Neural cell (in vitro differentiated cells): ENCODE measurements around the gene CHKA. TPM values are rescaled to one million over a fixed set of nuclear protein-coding genes. Genes with fewer than 3 reads are reported as not detected.

Experiments used
- H2AFZ ChIP-seq: fragments of 200-600, 300-800 bp; sonication (generic), shearing (Covaris generic); 2 replicates; pipeline ENCODE4 v1.6.0; 2014; ENCODE audit warnings: low read depth, mild to moderate bottlenecking, antibody characterized with exemption, low read length, moderate library complexity
- H3F3A ChIP-seq: fragments of 200-600 bp; shearing (Covaris generic); 2 replicates; pipeline ENCODE4 v1.6.1; 2016; ENCODE audit warnings: mild to moderate bottlenecking, moderate library complexity, mixed read lengths, antibody characterized with exemption, low read length; ENCODE audit not compliant: insufficient read depth, poor library complexity, severe bottlenecking
- H3K27ac ChIP-seq: fragments of 200-600, 300-800 bp; sonication (generic), shearing (Covaris generic); 2 replicates; pipeline ENCODE4 v1.5.1; 2014; ENCODE audit warnings: mild to moderate bottlenecking, low read length, moderate library complexity
- H3K27me3 ChIP-seq: fragments of 300-800, 200-600 bp; sonication (generic), shearing (Covaris generic); 2 replicates; pipeline ENCODE4 v1.6.0; 2014; ENCODE audit warnings: mild to moderate bottlenecking, low read depth, low read length, moderate library complexity; ENCODE audit not compliant: insufficient read depth
- H3K36me3 ChIP-seq: fragments of 300-800, 200-600 bp; sonication (generic), shearing (Covaris generic); 2 replicates; pipeline ENCODE4 v1.5.1; 2014; ENCODE audit warnings: mild to moderate bottlenecking, antibody characterized with exemption, low read length, moderate library complexity; ENCODE audit not compliant: insufficient read depth
- H3K4me2 ChIP-seq: fragments of 300-800, 200-600 bp; sonication (generic), shearing (Covaris generic); 2 replicates; pipeline ENCODE4 v1.6.0; 2014; ENCODE audit warnings: mild to moderate bottlenecking, low read length
- H3K4me3 ChIP-seq: fragments of 300-800, 200-600 bp; sonication (generic), shearing (Covaris generic); 2 replicates; pipeline ENCODE4 v1.5.1; 2014; ENCODE audit warnings: mild to moderate bottlenecking, low read length, moderate library complexity
- H3K79me2 ChIP-seq: fragments of 200-600 bp; shearing (Covaris generic); replicated peaks from 2 replicates; pipeline ENCODE4 v1.6.0; 2014; ENCODE audit warnings: mild to moderate bottlenecking, low read length, moderate library complexity; ENCODE audit not compliant: insufficient read depth
- H3K9ac ChIP-seq: fragments of 300-800, 200-600 bp; sonication (generic), shearing (Covaris generic); 2 replicates; pipeline ENCODE4 v1.6.1; 2016; ENCODE audit warnings: mild to moderate bottlenecking, low read length, mixed read lengths
- H3K9me2 ChIP-seq: fragments of 200-600 bp; shearing (Covaris generic); 2 replicates; pipeline ENCODE4 v1.6.1; 2016; ENCODE audit warnings: mild to moderate bottlenecking, low read length, mixed read lengths; ENCODE audit not compliant: insufficient read depth
- H3K9me3 ChIP-seq: fragments of 200-600, 300-800 bp; sonication (generic), shearing (Covaris generic); 2 replicates; pipeline ENCODE4 v1.6.1; 2016; ENCODE audit warnings: mild to moderate bottlenecking, mixed run types, low read length, moderate library complexity, mixed read lengths
- H4K20me1 ChIP-seq: fragments of 200-600 bp; shearing (Covaris generic); 2 replicates; pipeline ENCODE4 v1.6.1; 2016; ENCODE audit warnings: mild to moderate bottlenecking, mixed run types; ENCODE audit not compliant: insufficient read depth
- CTCF ChIP-seq: fragments of 450-650 bp; IDR thresholded peaks from 2 replicates; pipeline ENCODE4 v1.5.1; 2014; ENCODE audit warnings: antibody characterized with exemption, mild to moderate bottlenecking, moderate library complexity; ENCODE audit not compliant: poor library complexity, severe bottlenecking
- EP300 ChIP-seq: fragments of 450-650 bp; conservative IDR thresholded peaks from 2 replicates; pipeline ENCODE4 v1.6.1; 2014; ENCODE audit warnings: antibody characterized with exemption, mild to moderate bottlenecking, moderate library complexity; ENCODE audit not compliant: poor library complexity, severe bottlenecking
- EZH2 ChIP-seq: fragments of 200-600, 300-800 bp; shearing (Covaris generic), sonication (generic); IDR thresholded peaks from 2 replicates; pipeline ENCODE4 v1.6.1; 2014; ENCODE audit warnings: antibody characterized with exemption, low read length, borderline replicate concordance, mild to moderate bottlenecking; ENCODE audit not compliant: insufficient read depth, poor library complexity, severe bottlenecking
- MXI1 ChIP-seq: fragments of 450-650 bp; conservative IDR thresholded peaks from 2 replicates; pipeline ENCODE4 v1.6.1; 2014; ENCODE audit warnings: antibody characterized with exemption, mild to moderate bottlenecking; ENCODE audit not compliant: poor library complexity, severe bottlenecking
- POLR2AphosphoS5 ChIP-seq: IDR thresholded peaks from 2 replicates; pipeline ENCODE4 v1.6.1; 2012
- RAD21 ChIP-seq: fragments of 450-650 bp; conservative IDR thresholded peaks from 2 replicates; pipeline ENCODE4 v1.6.1; 2014; ENCODE audit warnings: antibody characterized with exemption, mild to moderate bottlenecking, moderate library complexity
- REST ChIP-seq: IDR thresholded peaks from 2 replicates; pipeline ENCODE4 v1.6.1; 2012; ENCODE audit warnings: borderline replicate concordance
- SMC3 ChIP-seq: fragments of 450-650 bp; conservative IDR thresholded peaks from 2 replicates; pipeline ENCODE4 v1.6.1; 2014; ENCODE audit warnings: antibody characterized with exemption, mild to moderate bottlenecking, moderate library complexity; ENCODE audit not compliant: poor library complexity
- TAF1 ChIP-seq: IDR thresholded peaks from 2 replicates; pipeline ENCODE4 v1.6.1; 2012; ENCODE audit warnings: low read depth
- polyA plus RNA-seq: library from polyadenylated mRNA; depleted of rRNA; stranded (reverse); fragments of >200 nt; gene quantifications from 2 replicates; pipeline ENCODE4 v1.2.3, GENCODE V29; 2014

Gene CHKA
- polyA plus RNA-seq, 1 donor from 2014 or later = 90.0 TPM

- Histone ChIP-seq H3K9me2 (no peaks in the 10 kb centered on the region), H3K9me3 (no peaks in the 10 kb centered on the region), H3K27me3 (no peaks in the 10 kb centered on the region), H3F3A (no peaks in the 10 kb centered on the region), H4K20me1 (no peaks in the 10 kb centered on the region), H3K4me2 (no peak overlapping the region), H3K9ac (no peak overlapping the region), H3K79me2 (no peaks in the 10 kb centered on the region), H3K27ac (no peak overlapping the region), H3K36me3 (no peaks in the 10 kb centered on the region), H2AFZ (no peak overlapping the region), H3K4me3 (no peak overlapping the region)
- TF ChIP-seq REST (no peak), POLR2AphosphoS5 (no peak), MXI1 (no peak), EZH2 (no peak), CTCF (no peak), TAF1 (no peak), RAD21 (no peak), EP300 (no peak), SMC3 (no peak)
These were observed 28.8 kb downstream of the CHKA start for GRCh38 chr11:68092411-68092810.

- H3K9ac ChIP-seq = no peak overlapping the region
- H3K79me2 ChIP-seq = no peaks in the 10 kb centered on the region
- no peak overlapping the region for H3K4me2 ChIP-seq
- no peaks in the 10 kb centered on the region for H3K36me3 ChIP-seq
- H3K27ac ChIP-seq = no peak overlapping the region
- H4K20me1 ChIP-seq = no peaks in the 10 kb centered on the region
- H3F3A ChIP-seq = no peaks in the 10 kb centered on the region
- no peaks in the 10 kb centered on the region for H3K9me2 ChIP-seq
- TF ChIP-seq CTCF (no peak), EZH2 (no peak), POLR2AphosphoS5 (no peak), MXI1 (no peak), SMC3 (no peak), REST (no peak), EP300 (no peak), TAF1 (no peak), RAD21 (no peak)
- no peak overlapping the region for H3K4me3 ChIP-seq
- H3K27me3 ChIP-seq = no peaks in the 10 kb centered on the region
- no peak overlapping the region for H2AFZ ChIP-seq
- H3K9me3 ChIP-seq = no peaks in the 10 kb centered on the region
These were observed 30.5 kb downstream of the CHKA start for GRCh38 chr11:68090706-68091105.
